ENCODE data around the gene SLC39A10.

Gene SLC39A10

DNA sequence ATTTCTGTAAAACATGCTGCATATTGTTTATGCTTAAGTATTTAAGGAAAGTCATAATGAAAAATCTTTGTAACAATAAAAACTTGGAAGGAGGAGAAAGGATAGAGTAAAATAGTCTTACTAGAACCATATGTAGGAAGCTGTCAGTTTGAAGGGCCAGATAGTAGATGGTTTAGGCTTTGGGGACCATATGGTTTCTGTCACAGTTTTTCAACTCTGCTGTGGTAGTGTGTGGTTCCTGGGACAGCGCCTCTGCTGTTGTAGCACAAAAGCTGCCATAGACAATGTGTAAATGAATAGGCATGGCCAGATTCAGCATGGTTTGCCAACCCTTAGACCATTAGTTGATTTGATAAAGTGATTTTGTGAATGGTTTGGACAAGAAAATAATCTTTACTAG lies 75.5 kb downstream of the SLC39A10 start:
- DNase-seq: no peak

DNA sequence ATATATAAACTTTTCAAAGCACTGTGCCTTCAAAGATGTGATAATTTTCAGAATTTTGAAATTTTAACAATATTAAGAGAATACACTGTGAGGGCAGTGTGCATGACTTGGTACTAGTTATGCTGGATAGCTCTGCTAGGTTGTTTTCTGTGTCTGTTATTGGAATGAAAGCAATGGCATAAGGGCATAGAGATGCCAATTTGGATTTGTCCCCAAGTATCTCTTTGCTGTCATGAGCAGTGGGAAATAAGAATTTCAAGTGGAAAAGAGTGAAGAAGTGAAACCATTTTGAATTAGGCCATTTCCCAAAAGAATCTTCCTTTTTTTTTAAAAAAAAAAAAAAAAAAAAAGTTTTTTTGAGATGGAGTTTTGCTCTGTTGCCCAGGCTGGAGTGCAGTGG lies 76.8 kb downstream of the SLC39A10 start:
- no peak for DNase-seq

DNA sequence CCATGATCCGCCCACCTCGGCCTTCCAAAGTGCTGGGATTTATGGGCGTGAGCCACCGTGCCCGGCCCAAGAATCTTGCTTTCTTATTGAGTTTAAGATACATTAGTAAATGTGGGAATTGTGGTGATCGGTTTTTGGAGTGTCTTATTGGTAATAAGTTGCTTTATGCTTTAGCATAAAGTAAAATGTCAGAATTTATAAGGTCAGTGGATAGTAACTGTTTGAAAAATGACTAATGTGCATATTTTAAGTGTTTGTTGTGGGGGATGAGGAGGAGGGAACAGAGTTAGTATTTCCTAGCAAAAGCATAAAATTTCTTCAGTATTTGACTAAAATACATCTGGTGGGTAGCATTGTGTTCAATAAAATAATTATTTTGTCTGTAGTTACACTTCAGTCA lies 77.4 kb downstream of the SLC39A10 start:
- DNase-seq: no peak

DNA sequence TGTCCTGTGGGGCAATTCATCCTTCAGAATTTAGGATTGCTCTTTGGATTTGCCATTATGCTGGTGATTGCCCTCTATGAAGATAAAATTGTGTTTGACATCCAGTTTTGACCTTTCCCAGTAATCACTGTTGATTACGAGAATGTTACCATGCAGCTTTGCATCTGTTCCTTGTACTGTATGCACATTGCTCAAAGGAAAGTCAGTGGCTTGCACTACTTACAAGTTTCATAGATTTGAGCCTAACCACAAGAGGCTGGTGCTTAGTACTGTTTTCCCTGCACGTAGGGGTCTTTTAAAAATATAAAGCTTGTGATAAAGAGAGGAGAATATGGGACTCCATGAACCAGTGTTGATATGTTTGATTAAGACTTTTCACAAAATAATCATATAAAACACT lies 77.9 kb downstream of the SLC39A10 start:
- no peak for DNase-seq

DNA sequence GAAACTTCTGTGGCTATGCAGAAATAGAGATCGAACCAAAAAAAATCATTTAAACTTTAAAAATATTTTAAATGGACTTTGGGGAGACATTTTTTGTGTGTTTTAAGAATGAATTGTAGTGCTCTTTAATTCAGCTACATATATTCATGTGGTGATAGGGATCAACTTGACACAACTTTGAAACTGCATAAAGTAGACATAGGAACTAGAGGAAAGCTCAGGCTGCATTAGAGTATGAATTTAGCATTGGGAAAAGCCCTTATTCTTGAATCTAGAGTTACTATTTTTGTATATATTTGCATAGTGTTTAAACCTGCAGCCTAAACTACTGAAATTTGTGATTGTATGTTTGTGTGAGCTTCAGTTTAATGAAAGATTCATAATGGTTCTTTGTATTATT lies 78.3 kb downstream of the SLC39A10 start:
- DNase-seq: no peak

DNA sequence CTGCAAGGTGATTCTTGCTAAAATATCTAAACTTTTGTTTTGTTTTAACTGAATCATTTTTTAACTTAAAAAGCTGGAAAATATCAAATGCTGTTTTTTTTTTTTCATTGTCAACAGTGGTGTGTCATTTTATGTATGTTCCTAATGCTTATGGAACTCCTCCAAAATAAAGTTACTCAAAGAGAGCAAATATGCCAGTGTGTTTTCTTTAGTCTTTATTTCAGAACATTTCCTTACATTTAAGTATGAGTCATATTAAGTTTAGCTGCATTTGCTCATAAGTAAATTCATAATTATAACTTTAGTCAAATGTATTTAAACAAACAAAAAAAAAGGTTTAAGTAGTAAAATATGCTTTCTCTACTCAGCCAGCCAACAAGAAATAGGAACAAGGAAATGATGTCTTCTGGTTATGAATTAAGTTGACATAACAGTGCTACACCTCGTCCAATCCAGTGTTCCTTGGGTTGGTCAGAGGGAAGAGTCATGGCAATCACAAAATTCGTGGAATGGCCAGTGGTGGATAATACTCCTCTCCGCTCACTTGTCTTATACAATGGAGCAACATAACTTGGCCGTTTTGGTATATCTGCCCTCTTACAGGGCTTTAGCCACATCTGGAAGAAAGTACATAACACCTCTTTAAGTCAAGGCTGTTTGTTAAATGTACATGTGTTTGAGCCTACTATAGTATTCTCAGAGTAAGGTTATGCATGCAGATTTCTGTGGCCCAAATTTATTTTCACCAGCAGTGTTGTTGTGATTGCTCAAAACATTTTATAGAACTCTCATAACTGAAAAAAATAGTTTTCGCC lies 80.7 kb downstream of the SLC39A10 start:
- no peak for DNase-seq

DNA sequence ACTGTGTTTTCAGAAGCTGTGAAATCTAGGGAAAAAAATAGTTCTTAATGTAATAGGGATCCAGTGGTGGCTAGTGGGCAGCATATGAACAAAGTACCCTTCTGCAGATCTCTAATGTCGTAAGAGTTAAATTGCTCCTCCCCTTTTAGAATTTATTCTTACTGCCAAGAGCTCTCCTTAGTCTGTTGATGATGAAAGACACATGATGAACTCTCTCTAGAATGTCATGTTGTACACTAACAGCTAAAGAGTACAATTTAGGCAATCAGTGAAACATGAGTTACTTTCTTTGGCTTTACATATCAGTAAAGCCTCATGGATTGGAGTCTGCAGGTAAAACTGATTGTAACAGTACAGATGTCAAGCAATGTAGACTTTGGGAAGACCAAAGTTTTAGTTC lies 84.2 kb downstream of the SLC39A10 start:
- no peak for DNase-seq

DNA sequence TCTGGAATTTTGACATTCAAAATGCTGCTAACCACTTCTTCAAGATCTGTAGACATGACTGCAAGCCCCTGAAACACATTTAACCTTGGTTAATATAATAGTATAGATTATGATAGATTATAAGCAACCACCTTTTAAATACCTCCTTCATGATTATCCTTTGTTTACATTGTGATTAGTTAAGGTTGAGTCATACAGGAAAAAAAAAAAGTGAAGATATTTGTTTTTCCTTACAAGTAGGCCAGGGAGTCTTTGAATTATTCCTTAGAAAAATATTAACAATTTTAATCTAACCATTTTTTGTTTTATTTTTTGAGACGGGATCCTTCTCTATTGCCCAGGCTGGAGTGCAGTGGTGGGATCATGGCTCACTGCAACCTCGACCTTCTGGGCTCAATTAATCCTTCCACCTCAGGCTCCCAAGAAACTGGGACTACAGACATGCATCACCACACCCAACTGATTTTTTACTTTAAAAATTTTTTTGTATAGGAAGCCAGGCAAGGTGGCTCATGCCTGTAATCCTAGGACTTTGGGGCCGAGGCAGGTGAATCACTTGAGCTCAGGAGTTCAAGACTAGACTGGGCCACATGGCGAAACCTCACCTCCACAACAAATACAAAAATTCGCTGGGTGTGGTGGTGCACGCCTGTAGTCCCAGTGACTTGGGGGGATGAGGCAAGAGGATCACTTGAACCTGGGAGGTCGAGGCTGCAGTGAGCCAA lies 99.4 kb downstream of the SLC39A10 start:
- DNase-seq: no peak

DNA sequence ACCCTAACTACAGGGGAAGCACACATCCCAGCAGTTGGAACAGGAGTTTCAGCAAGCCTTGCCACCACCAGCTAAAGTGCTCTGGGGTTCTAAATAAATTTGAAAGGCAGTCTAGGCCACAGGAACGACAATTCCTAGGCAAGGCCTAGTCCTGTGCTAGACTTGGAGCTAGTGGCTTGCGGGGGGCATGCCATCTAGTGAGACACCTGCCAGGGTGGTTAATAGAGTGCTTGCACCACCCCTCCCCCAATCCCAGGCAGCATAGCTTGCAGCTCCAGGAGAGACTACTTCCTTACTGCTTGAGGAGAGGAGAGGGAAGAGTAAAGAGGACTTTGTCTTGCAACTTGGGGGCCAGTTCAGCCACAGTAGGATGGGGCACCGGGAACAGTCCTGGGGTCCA lies 101.8 kb downstream of the SLC39A10 start:
- no peak for DNase-seq

DNA sequence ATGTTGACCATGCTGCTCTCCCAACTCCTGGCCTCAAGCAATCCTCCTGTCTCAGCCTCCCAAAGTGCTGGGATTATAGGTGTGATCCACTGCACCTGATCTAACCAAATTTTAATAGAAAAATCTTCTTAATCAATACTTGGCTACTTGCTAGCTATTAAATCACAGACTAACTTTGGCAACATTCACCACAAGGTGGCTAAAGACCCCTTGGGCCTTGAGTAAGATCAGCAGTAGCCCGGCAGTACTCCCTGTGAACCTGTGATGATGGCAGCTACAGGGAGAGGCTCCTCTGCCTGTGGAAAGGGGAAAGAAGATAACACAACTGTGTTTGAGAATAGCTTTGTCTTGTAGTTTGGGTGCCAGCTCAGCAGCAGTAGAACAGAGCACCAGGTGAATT lies 102.9 kb downstream of the SLC39A10 start:
- no peak for DNase-seq

DNA sequence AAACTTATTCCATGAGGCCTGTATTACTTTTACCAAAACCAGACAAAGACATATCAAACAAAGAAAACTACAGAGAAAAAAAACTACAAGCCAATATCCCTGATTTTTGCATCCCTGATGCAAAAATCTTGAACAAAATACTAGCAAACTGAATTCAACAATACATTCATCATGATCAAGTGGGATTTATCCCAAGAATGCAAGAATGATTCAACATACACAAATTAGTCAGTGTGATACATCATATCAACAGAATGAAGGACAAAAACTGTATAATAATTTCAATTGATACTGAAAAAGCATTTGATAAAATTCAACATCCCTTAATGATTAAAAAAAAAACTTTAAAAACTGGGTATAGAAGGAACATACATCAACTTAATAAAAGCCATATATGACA lies 106.8 kb downstream of the SLC39A10 start:
- DNase-seq: no peak

DNA sequence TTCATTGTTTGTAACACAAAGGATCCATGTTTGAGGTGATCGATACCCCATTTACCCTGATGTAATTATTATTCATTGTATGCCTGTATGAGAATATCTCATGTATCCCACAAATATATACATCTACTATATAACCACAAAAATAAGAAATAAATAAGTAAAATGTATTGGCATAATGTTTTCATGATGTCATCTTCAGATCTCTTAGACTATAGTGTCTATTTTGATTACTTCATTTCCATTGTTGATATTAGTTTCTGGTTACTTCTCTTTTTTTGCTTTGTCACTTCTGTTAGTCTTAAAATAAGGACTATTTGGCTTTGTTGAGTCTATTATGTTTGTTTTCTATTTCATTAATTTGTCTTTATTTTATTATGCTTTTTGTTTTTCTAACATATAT lies 109.7 kb downstream of the SLC39A10 start:
- DNase-seq: no peak

DNA sequence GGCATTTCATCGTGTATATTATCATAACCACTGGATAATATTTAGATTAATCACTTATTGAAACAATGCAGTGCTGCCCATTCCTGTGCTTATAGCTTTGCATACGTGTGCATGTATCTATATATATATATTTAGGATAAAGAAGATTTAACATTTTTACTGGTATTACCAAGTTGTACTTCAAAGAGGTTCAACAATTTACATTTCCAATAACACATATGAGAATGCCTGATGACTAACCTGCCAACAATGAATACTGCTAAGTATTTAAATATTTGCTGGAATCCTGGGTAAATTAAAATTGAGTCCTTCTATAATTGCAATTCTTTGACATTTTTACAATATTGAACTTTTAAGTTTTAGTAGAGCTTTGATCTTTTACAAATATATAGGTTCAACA lies 111.4 kb downstream of the SLC39A10 start:
- no peak for DNase-seq

DNA sequence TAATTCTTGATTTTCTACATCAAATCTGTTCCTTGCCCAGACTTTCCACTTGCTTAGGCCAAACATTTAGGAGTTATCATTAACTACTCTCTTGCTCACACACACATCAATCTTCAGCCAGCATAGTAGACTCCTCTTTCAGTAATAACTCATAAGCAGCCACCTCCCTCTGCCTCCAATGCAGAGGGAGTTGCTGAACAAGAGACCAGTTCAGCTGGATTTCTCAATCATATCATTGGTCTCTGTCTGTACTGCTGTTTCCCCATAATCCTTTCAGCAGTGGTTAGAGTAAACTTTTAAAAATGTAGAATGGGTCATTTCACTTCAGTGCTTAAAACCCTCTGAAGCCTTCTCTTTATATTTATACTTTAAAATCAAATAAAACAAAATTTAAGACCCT lies 112.9 kb downstream of the SLC39A10 start:
- no peak for DNase-seq

DNA sequence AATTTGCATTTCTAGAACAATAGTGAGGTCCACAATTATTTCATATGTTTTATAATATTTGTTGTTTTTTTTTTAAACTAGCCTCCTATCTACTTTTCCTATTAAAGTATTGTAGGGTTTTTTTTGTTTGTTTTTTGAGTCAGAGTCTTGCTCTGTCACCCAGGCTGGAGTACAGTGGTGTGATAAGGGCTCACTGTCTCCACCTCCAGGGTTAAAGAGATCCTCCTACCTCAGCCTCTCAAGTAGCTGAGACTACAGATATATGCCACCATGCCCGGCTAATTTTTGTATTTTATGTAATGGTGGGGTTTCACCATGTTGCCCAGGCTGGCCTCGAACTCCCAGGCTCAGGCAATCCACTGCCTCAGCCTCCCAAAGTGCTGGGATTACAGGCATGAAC lies 122.5 kb downstream of the SLC39A10 start:
- DNase-seq: no peak

DNA sequence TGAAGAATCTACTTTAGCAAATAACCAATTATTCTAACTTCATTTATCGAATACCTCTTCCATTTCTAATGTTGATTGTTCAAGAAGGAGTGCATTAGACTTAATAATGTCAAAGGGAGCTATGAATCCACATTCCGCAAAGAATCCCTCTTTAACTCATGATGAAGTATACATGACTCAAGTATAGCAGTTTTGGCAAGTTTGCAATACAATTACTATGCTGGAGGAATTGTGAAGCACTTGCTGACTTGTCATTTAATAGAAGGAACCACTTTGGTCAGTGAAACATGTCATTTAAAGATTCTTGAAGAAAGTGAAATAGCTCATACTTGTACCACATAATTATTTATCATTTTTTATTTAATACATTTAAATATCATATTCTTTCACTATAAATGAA lies 125.1 kb downstream of the SLC39A10 start:
- no peak for DNase-seq

Measured in stimulated activated CD4-positive, alpha-beta T cell treated with anti-CD3 and anti-CD28 coated beads, Interleukin-4, amount 100 ng/mL, for 24 hours (primary cell).